Measurements from ENCODE around the gene TOGARAM1.
A peak's percentile ranks its signal among the peaks of the same experiment; 100 is the strongest.

The TOGARAM1 gene

DNA sequence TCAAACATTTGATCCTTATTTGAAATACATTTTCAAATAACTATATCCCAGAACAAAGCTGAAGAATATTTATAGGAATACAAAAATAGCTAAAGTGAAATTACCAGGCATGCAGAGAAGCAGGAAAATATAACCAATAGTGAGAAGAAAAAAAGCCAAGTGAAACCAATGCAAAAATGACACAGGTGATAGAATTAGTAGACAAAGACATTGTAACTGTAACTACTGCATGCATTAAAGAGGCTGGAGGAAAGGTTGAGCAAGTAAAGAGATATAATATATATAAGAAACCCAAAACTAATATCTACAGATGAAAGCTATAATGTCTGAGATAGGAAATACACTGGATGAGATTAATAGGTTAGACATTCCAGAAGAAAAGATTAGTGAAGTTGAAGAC lies 72.7 kb downstream of the TOGARAM1 start:
- Histone ChIP-seq H4K8ac (ENCODE audit: low read depth, low read length) (no peak overlapping the region), H3K4me1 (ENCODE audit: control insufficient read depth, low read depth, low read length) (no peaks in the 10 kb centered on the region), H2BK120ac (ENCODE audit: low read depth, low read length) (no peak overlapping the region), H2AK5ac (ENCODE audit: low read length) (no peak overlapping the region), H3K27me3 (ENCODE audit: insufficient read depth, low read length, poor library complexity) (no peaks in the 10 kb centered on the region), H3K18ac (ENCODE audit: low read length) (no peak overlapping the region), H3K79me2 (ENCODE audit: control insufficient read depth, insufficient read depth, low read length) (no peaks in the 10 kb centered on the region), H4K5ac (ENCODE audit: low read length) (no peak overlapping the region), H3K23ac (ENCODE audit: low read length) (no peak overlapping the region), H2BK15ac (replicated peaks; ENCODE audit: low read depth) (no peak overlapping the region), H2BK5ac (ENCODE audit: low read length) (no peak overlapping the region), H3K4ac (ENCODE audit: low read depth, low read length) (no peak overlapping the region), H3K4me3 (ENCODE audit: low read length) (no peak overlapping the region), H3K9ac (ENCODE audit: low read length) (no peak overlapping the region), H3K36me3 (ENCODE audit: control insufficient read depth, insufficient read depth, low read length) (no peaks in the 10 kb centered on the region), H3K56ac (ENCODE audit: low read length) (no peak overlapping the region), H3K79me1 (ENCODE audit: low read length) (no peaks in the 10 kb centered on the region), H3K4me2 (ENCODE audit: low read length) (no peak overlapping the region), H3K27ac (ENCODE audit: low read depth, low read length) (no peak overlapping the region)
- DNase-seq = no peak

GRCh38 chr14:45038256-45038655 lies 76.3 kb downstream of the TOGARAM1 start:
- H2BK120ac ChIP-seq (ENCODE audit: low read depth, low read length) = no peak overlapping the region
- no peak overlapping the region for H2BK5ac ChIP-seq (ENCODE audit: low read length)
- no peak overlapping the region for H3K18ac ChIP-seq (ENCODE audit: low read length)
- no peak overlapping the region for H3K9ac ChIP-seq (ENCODE audit: low read length)
- no peak overlapping the region for H3K23ac ChIP-seq (ENCODE audit: low read length)
- H3K79me1 ChIP-seq (ENCODE audit: low read length) = no peaks in the 10 kb centered on the region
- H3K56ac ChIP-seq (ENCODE audit: low read length) = no peak overlapping the region
- no peaks in the 10 kb centered on the region for H3K79me2 ChIP-seq (ENCODE audit: control insufficient read depth, insufficient read depth, low read length)
- H3K4me1 ChIP-seq (ENCODE audit: control insufficient read depth, low read depth, low read length) = no peaks in the 10 kb centered on the region
- H3K36me3 ChIP-seq (ENCODE audit: control insufficient read depth, insufficient read depth, low read length) = no peaks in the 10 kb centered on the region
- no peak overlapping the region for H3K27ac ChIP-seq (ENCODE audit: low read depth, low read length)
- no peak overlapping the region for H4K8ac ChIP-seq (ENCODE audit: low read depth, low read length)
- no peak for DNase-seq
- no CpG with 5 or more reads among the region's 5 CpGs for WGBS (ENCODE audit: extremely low coverage, insufficient coverage, low lambda C conversion rate)
- no peak overlapping the region for H4K5ac ChIP-seq (ENCODE audit: low read length)
- H3K27me3 ChIP-seq (ENCODE audit: insufficient read depth, low read length, poor library complexity) = no peaks in the 10 kb centered on the region
- H3K4ac ChIP-seq (ENCODE audit: low read depth, low read length) = no peak overlapping the region
- H2AK5ac ChIP-seq (ENCODE audit: low read length) = no peak overlapping the region
- no peak overlapping the region for H3K4me2 ChIP-seq (ENCODE audit: low read length)
- H2BK15ac ChIP-seq (replicated peaks; ENCODE audit: low read depth) = no peak overlapping the region
- no peak overlapping the region for H3K4me3 ChIP-seq (ENCODE audit: low read length)

GRCh38 chr14:45038865-45039264 lies 76.9 kb downstream of the TOGARAM1 start:
- no peak overlapping the region for H2BK15ac ChIP-seq (replicated peaks; ENCODE audit: low read depth)
- no peaks in the 10 kb centered on the region for H3K79me1 ChIP-seq (ENCODE audit: low read length)
- no peak overlapping the region for H3K56ac ChIP-seq (ENCODE audit: low read length)
- H4K5ac ChIP-seq (ENCODE audit: low read length) = no peak overlapping the region
- H3K27ac ChIP-seq (ENCODE audit: low read depth, low read length) = no peak overlapping the region
- no peaks in the 10 kb centered on the region for H3K79me2 ChIP-seq (ENCODE audit: control insufficient read depth, insufficient read depth, low read length)
- H4K8ac ChIP-seq (ENCODE audit: low read depth, low read length) = no peak overlapping the region
- no peak overlapping the region for H2BK5ac ChIP-seq (ENCODE audit: low read length)
- H3K9ac ChIP-seq (ENCODE audit: low read length) = no peak overlapping the region
- no peak overlapping the region for H3K4me3 ChIP-seq (ENCODE audit: low read length)
- H3K27me3 ChIP-seq (ENCODE audit: insufficient read depth, low read length, poor library complexity) = no peaks in the 10 kb centered on the region
- DNase-seq = peak; percentile 59
- H3K23ac ChIP-seq (ENCODE audit: low read length) = no peak overlapping the region
- H3K4me1 ChIP-seq (ENCODE audit: control insufficient read depth, low read depth, low read length) = no peaks in the 10 kb centered on the region
- no peak overlapping the region for H2AK5ac ChIP-seq (ENCODE audit: low read length)
- no peaks in the 10 kb centered on the region for H3K36me3 ChIP-seq (ENCODE audit: control insufficient read depth, insufficient read depth, low read length)
- no CpG with 5 or more reads among the region's 5 CpGs for WGBS (ENCODE audit: extremely low coverage, insufficient coverage, low lambda C conversion rate)
- no peak overlapping the region for H2BK120ac ChIP-seq (ENCODE audit: low read depth, low read length)
- no peak overlapping the region for H3K4ac ChIP-seq (ENCODE audit: low read depth, low read length)
- no peak overlapping the region for H3K18ac ChIP-seq (ENCODE audit: low read length)
- no peak overlapping the region for H3K4me2 ChIP-seq (ENCODE audit: low read length)

GRCh38 chr14:45039390-45039789 lies 77.4 kb downstream of the TOGARAM1 start:
- Histone ChIP-seq H3K18ac (ENCODE audit: low read length) (no peak overlapping the region), H3K27ac (ENCODE audit: low read depth, low read length) (no peak overlapping the region), H3K79me2 (ENCODE audit: control insufficient read depth, insufficient read depth, low read length) (no peaks in the 10 kb centered on the region), H4K8ac (ENCODE audit: low read depth, low read length) (no peak overlapping the region), H3K4me3 (ENCODE audit: low read length) (no peak overlapping the region), H3K56ac (ENCODE audit: low read length) (no peak overlapping the region), H3K4me1 (ENCODE audit: control insufficient read depth, low read depth, low read length) (no peaks in the 10 kb centered on the region), H2BK120ac (ENCODE audit: low read depth, low read length) (no peak overlapping the region), H2BK5ac (ENCODE audit: low read length) (no peak overlapping the region), H2AK5ac (ENCODE audit: low read length) (no peak overlapping the region), H3K79me1 (ENCODE audit: low read length) (no peaks in the 10 kb centered on the region), H3K4ac (ENCODE audit: low read depth, low read length) (no peak overlapping the region), H3K9ac (ENCODE audit: low read length) (no peak overlapping the region), H3K23ac (ENCODE audit: low read length) (no peak overlapping the region), H3K4me2 (ENCODE audit: low read length) (no peak overlapping the region), H3K27me3 (ENCODE audit: insufficient read depth, low read length, poor library complexity) (no peaks in the 10 kb centered on the region), H2BK15ac (replicated peaks; ENCODE audit: low read depth) (no peak overlapping the region), H3K36me3 (ENCODE audit: control insufficient read depth, insufficient read depth, low read length) (no peaks in the 10 kb centered on the region), H4K5ac (ENCODE audit: low read length) (no peak overlapping the region)
- no peak for DNase-seq
- WGBS (ENCODE audit: extremely low coverage, insufficient coverage, low lambda C conversion rate) = no CpG with 5 or more reads among the region's 2 CpGs

GRCh38 chr14:45041641-45042040 lies 79.7 kb downstream of the TOGARAM1 start:
- Histone ChIP-seq H3K27ac (ENCODE audit: low read depth, low read length) (no peak overlapping the region), H3K4me3 (ENCODE audit: low read length) (no peak overlapping the region), H3K4ac (ENCODE audit: low read depth, low read length) (no peak overlapping the region), H2AK5ac (ENCODE audit: low read length) (no peak overlapping the region), H3K36me3 (ENCODE audit: control insufficient read depth, insufficient read depth, low read length) (no peaks in the 10 kb centered on the region), H3K18ac (ENCODE audit: low read length) (no peak overlapping the region), H3K4me1 (ENCODE audit: control insufficient read depth, low read depth, low read length) (no peaks in the 10 kb centered on the region), H2BK120ac (ENCODE audit: low read depth, low read length) (no peak overlapping the region), H3K23ac (ENCODE audit: low read length) (no peak overlapping the region), H3K9ac (ENCODE audit: low read length) (no peak overlapping the region), H3K79me2 (ENCODE audit: control insufficient read depth, insufficient read depth, low read length) (no peaks in the 10 kb centered on the region), H4K8ac (ENCODE audit: low read depth, low read length) (no peak overlapping the region), H2BK15ac (replicated peaks; ENCODE audit: low read depth) (no peak overlapping the region), H3K56ac (ENCODE audit: low read length) (no peak overlapping the region), H3K79me1 (ENCODE audit: low read length) (no peaks in the 10 kb centered on the region), H4K5ac (ENCODE audit: low read length) (no peak overlapping the region), H3K4me2 (ENCODE audit: low read length) (no peak overlapping the region), H2BK5ac (ENCODE audit: low read length) (no peak overlapping the region), H3K27me3 (ENCODE audit: insufficient read depth, low read length, poor library complexity) (no peaks in the 10 kb centered on the region)
- no CpG with 5 or more reads among the region's 5 CpGs for WGBS (ENCODE audit: extremely low coverage, insufficient coverage, low lambda C conversion rate)
- DNase-seq = no peak

DNA sequence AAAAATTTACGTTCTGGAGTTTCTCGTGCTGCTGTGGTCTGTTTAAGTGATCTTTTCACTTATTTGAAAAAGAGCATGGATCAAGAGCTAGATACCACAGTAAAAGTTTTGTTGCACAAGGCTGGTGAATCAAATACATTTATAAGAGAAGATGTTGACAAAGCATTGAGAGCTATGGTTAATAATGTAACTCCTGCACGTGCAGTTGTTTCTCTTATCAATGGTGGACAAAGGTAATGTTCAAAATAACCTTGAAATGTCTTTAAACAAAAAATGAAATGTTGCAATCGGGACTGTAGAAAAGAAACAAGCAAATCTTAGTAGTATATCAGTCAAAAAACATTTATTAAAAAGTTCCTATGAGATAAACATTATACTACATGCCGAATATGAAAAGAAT lies 82.6 kb downstream of the TOGARAM1 start:
- no peak overlapping the region for H3K4me3 ChIP-seq (ENCODE audit: low read length)
- H3K9ac ChIP-seq (ENCODE audit: low read length) = no peak overlapping the region
- no peak for DNase-seq
- no peak overlapping the region for H4K8ac ChIP-seq (ENCODE audit: low read depth, low read length)
- H3K27me3 ChIP-seq (ENCODE audit: insufficient read depth, low read length, poor library complexity) = no peaks in the 10 kb centered on the region
- H3K56ac ChIP-seq (ENCODE audit: low read length) = no peak overlapping the region
- no peak overlapping the region for H4K5ac ChIP-seq (ENCODE audit: low read length)
- H2BK5ac ChIP-seq (ENCODE audit: low read length) = no peak overlapping the region
- no peaks in the 10 kb centered on the region for H3K4me1 ChIP-seq (ENCODE audit: control insufficient read depth, low read depth, low read length)
- no peak overlapping the region for H2BK15ac ChIP-seq (replicated peaks; ENCODE audit: low read depth)
- H2AK5ac ChIP-seq (ENCODE audit: low read length) = no peak overlapping the region
- H3K79me1 ChIP-seq (ENCODE audit: low read length) = no peaks in the 10 kb centered on the region
- no peak overlapping the region for H3K23ac ChIP-seq (ENCODE audit: low read length)
- no peak overlapping the region for H3K27ac ChIP-seq (ENCODE audit: low read depth, low read length)
- no peaks in the 10 kb centered on the region for H3K36me3 ChIP-seq (ENCODE audit: control insufficient read depth, insufficient read depth, low read length)
- H3K18ac ChIP-seq (ENCODE audit: low read length) = no peak overlapping the region
- no peak overlapping the region for H2BK120ac ChIP-seq (ENCODE audit: low read depth, low read length)
- no peak overlapping the region for H3K4ac ChIP-seq (ENCODE audit: low read depth, low read length)
- no peak overlapping the region for H3K4me2 ChIP-seq (ENCODE audit: low read length)
- WGBS (ENCODE audit: extremely low coverage, insufficient coverage, low lambda C conversion rate) = no CpG with 5 or more reads among the region's 5 CpGs
- H3K79me2 ChIP-seq (ENCODE audit: control insufficient read depth, insufficient read depth, low read length) = no peaks in the 10 kb centered on the region

Measured in mesendoderm (in vitro differentiated cells).